Thymus (tissue), 11 donors: ENCODE data around the gene CACHD1. TPM values are rescaled to one million over a fixed set of nuclear protein-coding genes. Genes with fewer than 3 reads are reported as not detected.

ENCODE experiments used
- DNase-seq, 9 donors: peaks; one replicate each; pipeline ENCODE4 v3.0.0-alpha.2; 2013; ENCODE audit warnings: low spot score in 9 of 9, low read depth in 6 of 9, missing footprints in 1 of 9
- H3K27ac ChIP-seq, 2 donors: one replicate each; pipeline ENCODE4 v1.5.1; 2013; ENCODE audit warnings: control low read depth in 1 of 2, low read depth in 1 of 2, low read length in 1 of 2, mild to moderate bottlenecking in 1 of 2, moderate library complexity in 1 of 2
- H3K27me3 ChIP-seq, 2 donors: one replicate each; pipeline ENCODE4 v1.5.1; 2013; ENCODE audit warnings: low read length in 1 of 2; ENCODE audit not compliant: control insufficient read depth in 2 of 2, insufficient read depth in 1 of 2
- H3K36me3 ChIP-seq, 2 donors: one replicate each; pipeline ENCODE4 v1.5.1; 2013; ENCODE audit warnings: low read length in 1 of 2, mild to moderate bottlenecking in 1 of 2, moderate library complexity in 1 of 2; ENCODE audit not compliant: control insufficient read depth in 2 of 2, insufficient read depth in 2 of 2
- H3K4me1 ChIP-seq, 2 donors: one replicate each; pipeline ENCODE4 v1.5.1; 2013; ENCODE audit warnings: low read length in 2 of 2; ENCODE audit not compliant: control insufficient read depth in 2 of 2, insufficient read depth in 2 of 2
- H3K4me3 ChIP-seq, 2 donors: one replicate each; pipeline ENCODE4 v1.5.1; 2013; ENCODE audit warnings: low read length in 2 of 2, control low read depth in 1 of 2, mild to moderate bottlenecking in 1 of 2
- H3K9me3 ChIP-seq, 2 donors: one replicate each; pipeline ENCODE4 v1.5.1; 2013; ENCODE audit warnings: low read length in 1 of 2, mild to moderate bottlenecking in 1 of 2; ENCODE audit not compliant: control insufficient read depth in 2 of 2, insufficient read depth in 1 of 2
- WGBS: extraction: QIAGEN DNeasy Blood & Tissue Kit; methylation state at CpG from one replicate; pipeline ENCODE4 v1.1.7; 2013; 5-methylcytosine and 5-hydroxymethylcytosine counted together
- polyA plus RNA-seq: library from polyadenylated mRNA; stranded (reverse); fragments of 200-250 nt; gene quantifications from one replicate; pipeline ENCODE4 v1.2.3, GENCODE V29; 2013
- total RNA-seq: library from RNA; stranded (reverse); fragments of 120-200 nt; gene quantifications from one replicate; pipeline ENCODE4 v1.2.4, GENCODE V29; 2013
- donor health status: healthy.

The CACHD1 gene
- total and polyA plus RNA-seq, 2 donors, result 4.6 to 12.9 TPM

DNA sequence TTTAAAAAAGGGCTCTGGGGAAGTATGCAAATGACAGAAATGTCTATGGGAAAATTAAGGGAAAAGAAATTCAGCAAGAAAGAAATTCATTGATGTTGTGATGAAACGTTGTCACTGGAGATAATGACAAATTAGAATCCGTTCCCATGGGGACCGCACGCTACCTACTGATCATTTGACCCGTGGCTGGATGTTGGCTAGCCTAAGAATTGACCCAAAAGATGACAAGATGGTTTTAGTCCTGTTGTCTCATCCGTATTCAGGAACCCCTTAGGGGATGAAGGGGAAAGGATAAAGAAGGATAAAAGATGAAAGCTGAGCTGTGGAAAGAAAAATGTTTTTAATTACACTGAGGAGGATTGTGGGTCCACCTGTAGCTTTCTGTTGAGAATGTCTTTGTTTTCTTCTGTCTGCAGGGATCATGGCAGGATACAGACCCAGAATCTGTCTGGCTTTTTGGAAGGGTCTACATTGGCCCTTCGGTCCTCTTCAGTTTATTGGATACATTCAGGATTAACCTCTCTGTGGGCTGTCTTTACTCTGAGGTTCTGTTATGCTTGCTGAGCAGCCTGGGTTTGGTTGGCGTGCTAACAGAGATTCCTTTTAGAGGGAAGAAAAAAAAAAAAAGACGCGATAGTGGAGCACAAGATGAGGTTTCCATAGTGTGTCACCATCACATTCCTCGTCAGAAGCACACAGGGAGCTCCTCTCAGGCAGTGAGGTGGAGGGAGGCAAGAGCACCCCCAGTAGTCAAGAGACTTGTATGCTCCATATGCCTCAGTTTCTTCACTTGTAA, 106.2 kb downstream of the CACHD1 start:
- no peak overlapping the region for H3K27ac ChIP-seq
- no peaks in the 10 kb centered on the region for H3K4me1 ChIP-seq
- no peaks in the 10 kb centered on the region for H3K27me3 ChIP-seq
- H3K9me3 ChIP-seq, result no peaks in the 10 kb centered on the region
- H3K36me3 ChIP-seq, result no peaks in the 10 kb centered on the region
- 94% methylated on average over 11 of the region's 11 CpGs for WGBS
- DNase-seq, result no peak
- no peak overlapping the region for H3K4me3 ChIP-seq

DNA sequence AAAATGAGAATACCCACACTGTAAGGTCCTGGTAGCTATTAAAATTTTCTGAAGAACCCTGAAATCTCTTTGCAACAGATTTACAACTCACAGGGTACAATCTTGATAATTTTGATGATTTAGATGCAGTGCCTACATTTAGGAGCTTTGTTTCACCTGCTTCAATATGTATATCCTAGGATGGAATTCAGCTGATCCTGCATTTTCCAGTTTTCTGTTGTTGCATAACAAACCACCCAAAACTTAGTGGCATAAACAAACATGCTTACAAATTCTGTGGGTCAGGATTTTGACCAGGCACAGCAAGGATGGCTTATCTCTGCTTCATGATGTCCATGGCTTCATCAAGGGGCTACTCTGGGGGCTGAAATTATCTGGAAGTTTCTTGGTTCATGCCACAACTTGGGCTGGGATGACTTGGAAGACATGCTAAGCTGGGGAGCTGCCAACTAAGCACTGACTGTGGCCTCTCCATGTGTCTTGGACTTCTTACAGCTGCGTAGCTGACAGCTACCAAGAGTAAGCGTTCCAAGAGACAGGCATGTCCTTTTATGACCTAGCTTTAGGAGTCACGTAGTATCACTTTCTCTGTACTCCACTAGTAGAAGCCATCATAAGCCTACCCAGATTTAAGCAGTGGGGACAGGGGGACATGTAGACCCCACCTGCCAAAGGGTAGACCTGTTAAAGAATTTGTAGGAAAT, 108.5 kb downstream of the CACHD1 start:
- Histone ChIP-seq H3K9me3 (no peaks in the 10 kb centered on the region), H3K4me3 (no peak overlapping the region), H3K4me1 (no peaks in the 10 kb centered on the region), H3K27ac (no peak overlapping the region), H3K27me3 (no peaks in the 10 kb centered on the region), H3K36me3 (no peaks in the 10 kb centered on the region)
- WGBS, result 97% methylated on average over 3 of the region's 3 CpGs
- no peak for DNase-seq

DNA sequence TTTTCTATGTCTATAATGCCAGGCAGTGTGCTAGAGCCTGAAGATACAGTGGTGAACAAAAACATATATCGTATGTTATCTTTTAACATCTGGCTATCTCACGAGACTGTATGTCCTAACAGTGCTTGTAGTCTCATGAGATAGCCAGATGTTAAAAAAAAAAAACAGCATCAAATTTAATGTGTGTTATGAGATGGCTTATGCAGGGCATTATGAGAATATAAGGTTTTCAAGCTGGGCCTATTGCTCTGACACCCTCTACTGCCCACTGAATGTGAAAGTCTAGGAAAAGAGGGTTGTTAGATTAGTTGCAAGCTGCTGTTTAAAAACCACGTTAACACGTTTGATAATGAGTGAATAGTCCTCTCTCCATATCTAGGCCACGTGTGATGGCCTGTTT, 109.8 kb downstream of the CACHD1 start:
- Histone ChIP-seq H3K4me1 (no peaks in the 10 kb centered on the region), H3K27me3 (no peaks in the 10 kb centered on the region), H3K27ac (no peak overlapping the region), H3K9me3 (no peaks in the 10 kb centered on the region), H3K36me3 (no peaks in the 10 kb centered on the region), H3K4me3 (no peak overlapping the region)
- WGBS, result 93% methylated on average over 5 of the region's 5 CpGs
- DNase-seq, result no peak

DNA sequence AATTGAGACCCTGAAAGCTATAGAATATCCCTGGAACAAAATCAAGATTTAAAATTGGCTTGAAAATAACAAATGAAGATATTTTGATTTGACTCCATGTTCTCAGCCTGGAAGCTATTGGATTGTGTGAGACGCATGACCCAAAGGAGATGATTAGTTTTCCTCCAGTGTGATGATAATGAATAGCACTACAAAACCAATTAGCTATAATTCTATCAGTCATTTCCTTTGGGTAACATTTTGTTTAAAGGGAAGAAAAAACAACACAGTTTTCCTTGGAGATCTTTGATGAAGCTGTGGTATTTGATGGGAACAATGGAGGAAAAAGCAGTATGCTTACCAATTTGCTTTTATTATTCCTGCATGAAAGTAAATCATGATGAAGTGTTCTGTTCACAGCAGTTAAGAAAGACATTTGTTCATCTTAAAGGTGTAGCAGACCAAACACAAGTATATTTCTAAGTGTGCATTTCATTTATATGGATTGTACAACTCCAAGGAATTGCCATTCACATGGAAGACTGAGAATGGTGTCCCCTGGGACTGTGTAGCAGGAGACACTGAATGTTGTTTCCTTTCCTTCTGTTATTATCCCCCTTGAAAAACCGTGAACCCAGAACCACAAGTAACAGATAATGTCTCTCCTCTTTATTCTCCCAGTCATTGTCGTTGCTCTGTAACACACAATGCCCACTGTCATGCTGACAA, 111.4 kb downstream of the CACHD1 start:
- Histone ChIP-seq H3K27ac (no peak overlapping the region), H3K4me1 (no peaks in the 10 kb centered on the region), H3K4me3 (no peak overlapping the region), H3K27me3 (no peaks in the 10 kb centered on the region), H3K9me3 (no peaks in the 10 kb centered on the region), H3K36me3 (no peaks in the 10 kb centered on the region)
- 95% methylated on average over 3 of the region's 3 CpGs for WGBS
- DNase-seq, result no peak

DNA sequence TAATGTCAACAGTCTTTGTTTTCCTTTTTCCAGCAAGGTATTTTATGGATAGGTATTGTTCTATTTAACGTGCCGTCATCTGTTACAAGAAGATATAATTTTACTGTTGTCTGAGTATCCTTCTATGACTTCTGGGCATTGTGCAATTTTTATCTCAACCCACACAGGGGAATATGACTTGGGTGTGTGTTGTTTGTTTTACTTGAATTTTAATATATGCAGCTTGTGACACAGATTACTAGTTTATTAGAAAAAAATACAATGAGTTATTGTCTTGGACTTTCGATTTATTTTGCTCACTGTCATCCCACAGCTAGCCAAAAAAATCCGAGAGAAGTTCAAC, 111.9 kb downstream of the CACHD1 start:
- no peak for DNase-seq
- 96% methylated on average over 4 of the region's 4 CpGs for WGBS
- Histone ChIP-seq H3K27ac (no peak overlapping the region), H3K27me3 (no peaks in the 10 kb centered on the region), H3K4me3 (no peak overlapping the region), H3K36me3 (no peaks in the 10 kb centered on the region), H3K9me3 (no peaks in the 10 kb centered on the region), H3K4me1 (no peaks in the 10 kb centered on the region)

DNA sequence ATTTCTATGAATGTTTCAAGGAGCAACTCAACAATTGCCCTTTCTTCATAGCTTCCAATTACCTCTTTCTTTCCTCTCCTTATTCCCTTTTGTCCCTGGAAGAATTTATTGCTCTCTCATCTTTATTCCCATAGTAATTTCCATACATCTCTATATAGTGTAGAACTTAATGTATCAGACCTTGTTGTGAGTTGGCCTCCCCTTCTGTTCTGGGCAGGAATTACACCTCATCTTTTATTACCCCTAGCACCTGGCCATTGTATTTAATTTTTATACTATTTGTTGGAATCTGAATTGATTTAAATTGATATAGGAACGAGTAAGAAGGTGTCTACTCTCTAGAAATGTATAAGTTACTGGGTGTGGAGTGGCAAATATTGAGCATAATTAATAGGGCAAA, 114.5 kb downstream of the CACHD1 start:
- Histone ChIP-seq H3K4me3 (no peak overlapping the region), H3K4me1 (no peaks in the 10 kb centered on the region), H3K27me3 (no peaks in the 10 kb centered on the region), H3K9me3 (no peaks in the 10 kb centered on the region), H3K36me3 (no peaks in the 10 kb centered on the region), H3K27ac (no peak overlapping the region)
- WGBS, result 92% methylated on average over 1 of the region's 1 CpG
- DNase-seq, result no peak

DNA sequence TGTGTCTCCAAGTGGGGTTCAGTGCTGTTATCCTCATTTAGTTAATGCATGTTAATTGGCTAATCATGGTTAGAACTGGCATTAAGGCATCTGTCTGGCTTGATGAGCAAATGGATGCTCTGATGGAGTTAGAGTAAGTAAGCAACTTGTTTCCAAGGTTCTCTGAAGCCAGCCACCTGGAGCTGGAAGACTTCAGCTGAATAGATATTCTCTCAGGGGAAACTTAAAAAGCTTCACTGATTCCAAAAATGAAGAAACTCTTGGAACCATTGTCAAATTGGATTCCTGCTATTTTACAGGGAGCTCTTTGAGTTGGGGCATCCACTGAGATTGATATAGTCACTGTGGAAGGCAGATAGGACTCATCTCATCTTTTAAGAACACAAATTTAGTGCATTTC, 118.9 kb downstream of the CACHD1 start:
- H3K4me1 ChIP-seq, result no peaks in the 10 kb centered on the region
- no peak overlapping the region for H3K4me3 ChIP-seq
- no peak overlapping the region for H3K27ac ChIP-seq
- H3K36me3 ChIP-seq, result no peaks in the 10 kb centered on the region
- no peaks in the 10 kb centered on the region for H3K9me3 ChIP-seq
- no peaks in the 10 kb centered on the region for H3K27me3 ChIP-seq
- no peak for DNase-seq

DNA sequence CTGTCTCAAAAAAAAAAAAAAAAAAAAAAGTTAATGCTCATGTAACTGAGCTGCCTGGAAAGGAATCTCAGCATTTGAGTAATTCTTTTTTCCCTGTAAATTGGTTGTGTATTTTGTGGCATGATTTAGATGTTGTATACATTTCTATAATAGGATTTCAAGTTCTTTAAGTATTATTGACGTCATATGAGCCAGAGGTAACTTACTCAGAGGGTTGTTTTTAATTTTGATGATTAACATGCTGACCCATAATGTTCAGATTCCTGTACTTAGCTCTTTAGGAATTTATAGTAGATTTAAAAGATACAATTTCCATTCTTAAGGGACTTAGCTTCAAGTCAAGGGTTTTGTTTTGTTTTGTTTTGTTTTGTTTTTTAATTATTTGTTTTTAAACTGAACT, 120.4 kb downstream of the CACHD1 start:
- Histone ChIP-seq H3K27me3 (no peaks in the 10 kb centered on the region), H3K36me3 (no peaks in the 10 kb centered on the region), H3K27ac (no peak overlapping the region), H3K4me1 (no peaks in the 10 kb centered on the region), H3K4me3 (no peak overlapping the region), H3K9me3 (no peaks in the 10 kb centered on the region)
- DNase-seq, result no peak
- 96% methylated on average over 1 of the region's 1 CpG for WGBS

DNA sequence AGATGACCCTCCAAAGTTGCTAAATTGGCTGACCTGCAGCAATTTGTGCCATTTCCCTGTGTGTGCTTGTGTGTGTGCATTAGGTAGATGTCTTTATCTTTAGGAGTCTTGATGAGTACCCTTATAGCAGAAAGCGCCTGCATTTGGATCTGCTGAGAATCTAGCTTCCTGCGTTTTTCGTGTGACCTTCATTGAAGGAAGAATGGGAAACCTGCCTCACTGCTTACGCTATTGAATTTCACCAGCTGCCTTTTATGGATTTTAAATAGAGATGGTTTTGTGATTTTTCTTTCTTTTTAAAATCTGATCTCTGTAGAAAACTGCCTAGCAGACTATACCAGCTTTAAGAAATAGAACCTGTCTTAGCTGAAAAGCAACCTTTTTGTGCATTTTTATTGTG, 124.5 kb downstream of the CACHD1 start:
- DNase-seq, result no peak
- 92% methylated on average over 4 of the region's 4 CpGs for WGBS
- Histone ChIP-seq H3K27me3 (no peaks in the 10 kb centered on the region), H3K36me3 (no peaks in the 10 kb centered on the region), H3K4me3 (no peak overlapping the region), H3K4me1 (no peaks in the 10 kb centered on the region), H3K27ac (no peak overlapping the region), H3K9me3 (no peaks in the 10 kb centered on the region)
